GM19099 (cell line): Measurements from ENCODE around the gene MYO6.

ENCODE experiments used
- POLR2A ChIP-seq: IDR thresholded peaks from 3 replicates; pipeline ENCODE4 v1.6.1; 2011; ENCODE audit warnings: low read depth; ENCODE audit not compliant: insufficient read length; ENCODE audit errors: extremely low read depth

The MYO6 gene

GRCh38 chr6:75896526-75896925 lies 147.5 kb downstream of the MYO6 start:
- no peak for TF ChIP-seq POLR2A

GRCh38 chr6:75906871-75907270 lies 157.8 kb downstream of the MYO6 start:
- no peak for TF ChIP-seq POLR2A

- TF ChIP-seq POLR2A = no peak
These were observed 158.4 kb downstream of the MYO6 start for GRCh38 chr6:75907444-75907843.

- TF ChIP-seq POLR2A = no peak
These were observed 164.0 kb downstream of the MYO6 start for GRCh38 chr6:75913040-75913439.

GRCh38 chr6:75922226-75922625 lies 173.2 kb downstream of the MYO6 start:
- TF ChIP-seq POLR2A = no peak

GRCh38 chr6:75926293-75927168 lies 177.5 kb downstream of the MYO6 start:
- no peak for TF ChIP-seq POLR2A

GRCh38 chr6:75931011-75931680 lies 182.1 kb downstream of the MYO6 start:
- TF ChIP-seq POLR2A = no peak

GRCh38 chr6:75932067-75932466 lies 183.0 kb downstream of the MYO6 start:
- TF ChIP-seq POLR2A = no peak

- no peak for TF ChIP-seq POLR2A
These were observed 184.4 kb downstream of the MYO6 start for GRCh38 chr6:75933387-75933975.

GRCh38 chr6:75934643-75935472 lies 185.8 kb downstream of the MYO6 start:
- TF ChIP-seq POLR2A = no peak

GRCh38 chr6:75935473-75935793 lies 186.4 kb downstream of the MYO6 start:
- TF ChIP-seq POLR2A = no peak

- no peak for TF ChIP-seq POLR2A
These were observed 187.6 kb downstream of the MYO6 start for GRCh38 chr6:75936682-75937081.

- no peak for TF ChIP-seq POLR2A
These were observed 188.8 kb downstream of the MYO6 start for GRCh38 chr6:75937846-75938245.

GRCh38 chr6:75940564-75940963 lies 191.5 kb downstream of the MYO6 start:
- no peak for TF ChIP-seq POLR2A

GRCh38 chr6:75941509-75941908 lies 192.5 kb downstream of the MYO6 start:
- no peak for TF ChIP-seq POLR2A
